H1 (cell line): ENCODE measurements around the gene RAB31.

Source experiments
- ASH2L ChIP-seq: fragments of 200-600, 300-600 bp; sonication (generic); IDR thresholded peaks from one replicate; pipeline ENCODE4 v1.7.1; 2017; ENCODE audit warnings: low read length
- BRCA1 ChIP-seq: IDR thresholded peaks from 2 replicates; pipeline ENCODE4 v1.6.1; 2012; ENCODE audit warnings: low read depth, low read length, improper control_type of control experiment
- EZH2 ChIP-seq: fragments of 200-600 bp; sonication (generic); IDR thresholded peaks from 2 replicates; pipeline ENCODE4 v1.7.1; 2012; ENCODE audit warnings: low read depth, mild to moderate bottlenecking, moderate library complexity, low read length, inconsistent platforms; ENCODE audit not compliant: severe bottlenecking
- HDAC6 ChIP-seq: IDR thresholded peaks from one replicate; pipeline ENCODE4 v1.7.1; 2012; ENCODE audit warnings: low read depth, mild to moderate bottlenecking, inconsistent platforms, low read length, moderate library complexity
- POLR2A ChIP-seq, 2 experiments: IDR thresholded peaks; 1 replicate in 1 of 2; 2 replicates in 1 of 2; pipeline ENCODE4 v1.6.1; 2011; ENCODE audit warnings: low read depth in 2 of 2, low read length in 2 of 2, mild to moderate bottlenecking in 2 of 2; ENCODE audit errors: control extremely low read depth in 1 of 2
- POLR2AphosphoS5 ChIP-seq: IDR thresholded peaks from 2 replicates; pipeline ENCODE4 v1.6.1; 2011; ENCODE audit warnings: low read depth, low read length
- RAD21 ChIP-seq, 2 experiments: IDR thresholded peaks in 1 of 2; conservative IDR thresholded peaks in 1 of 2; 2 replicates each; pipeline ENCODE4 v1.6.1; 2011; ENCODE audit warnings: low read depth in 2 of 2, low read length in 2 of 2, improper control_type of control experiment in 1 of 2, inconsistent platforms in 1 of 2, mild to moderate bottlenecking in 1 of 2, moderate library complexity in 1 of 2
- RFX5 ChIP-seq: IDR thresholded peaks from 2 replicates; pipeline ENCODE4 v1.6.1; 2011; ENCODE audit warnings: low read depth, low read length, improper control_type of control experiment, borderline replicate concordance
- RXRA ChIP-seq: IDR thresholded peaks from 2 replicates; pipeline ENCODE4 v1.6.1; 2011; ENCODE audit warnings: low read depth, mild to moderate bottlenecking, low read length, moderate library complexity; ENCODE audit not compliant: insufficient read depth
- SP1 ChIP-seq: IDR thresholded peaks from 2 replicates; pipeline ENCODE4 v1.6.1; 2011; ENCODE audit warnings: low read depth, low read length
- TCF12 ChIP-seq: IDR thresholded peaks from 2 replicates; pipeline ENCODE4 v1.6.1; 2011; ENCODE audit warnings: low read depth, mild to moderate bottlenecking, low read length
- TF ChIP-seq, protein P1 (sequence below), 3 experiments: IDR thresholded peaks; 1 replicate in 2 of 3; 2 replicates in 1 of 3; pipeline versions ENCODE4 v1.5.1 to v1.6.1; 2011; ENCODE audit warnings: low read length in 3 of 3, mild to moderate bottlenecking in 3 of 3, inconsistent platforms in 2 of 3, low read depth in 1 of 3, moderate library complexity in 1 of 3; ENCODE audit not compliant: insufficient read depth in 1 of 3; ENCODE audit errors: control extremely low read depth in 1 of 3

- TF ChIP-seq SP1 (no peak), POLR2AphosphoS5 (no peak), RFX5 (no peak), ASH2L (no peak), RXRA (no peak), POLR2A (IDR thresholded peaks at IDR 0.05; ENCODE audit: control extremely low read depth in 1 of 2, low read depth in 2 of 2, low read length in 2 of 2) (no peak), TCF12 (no peak), HDAC6 (no peak), EZH2 (no peak), BRCA1 (no peak), RAD21 (IDR thresholded peaks at IDR 0.05 in 1 of 2, conservative IDR thresholded peaks at IDR 0.05 in 1 of 2; ENCODE audit: low read depth in 2 of 2, low read length in 2 of 2) (peak; percentile 65 to 77)
- TF ChIP-seq, protein P1, sequence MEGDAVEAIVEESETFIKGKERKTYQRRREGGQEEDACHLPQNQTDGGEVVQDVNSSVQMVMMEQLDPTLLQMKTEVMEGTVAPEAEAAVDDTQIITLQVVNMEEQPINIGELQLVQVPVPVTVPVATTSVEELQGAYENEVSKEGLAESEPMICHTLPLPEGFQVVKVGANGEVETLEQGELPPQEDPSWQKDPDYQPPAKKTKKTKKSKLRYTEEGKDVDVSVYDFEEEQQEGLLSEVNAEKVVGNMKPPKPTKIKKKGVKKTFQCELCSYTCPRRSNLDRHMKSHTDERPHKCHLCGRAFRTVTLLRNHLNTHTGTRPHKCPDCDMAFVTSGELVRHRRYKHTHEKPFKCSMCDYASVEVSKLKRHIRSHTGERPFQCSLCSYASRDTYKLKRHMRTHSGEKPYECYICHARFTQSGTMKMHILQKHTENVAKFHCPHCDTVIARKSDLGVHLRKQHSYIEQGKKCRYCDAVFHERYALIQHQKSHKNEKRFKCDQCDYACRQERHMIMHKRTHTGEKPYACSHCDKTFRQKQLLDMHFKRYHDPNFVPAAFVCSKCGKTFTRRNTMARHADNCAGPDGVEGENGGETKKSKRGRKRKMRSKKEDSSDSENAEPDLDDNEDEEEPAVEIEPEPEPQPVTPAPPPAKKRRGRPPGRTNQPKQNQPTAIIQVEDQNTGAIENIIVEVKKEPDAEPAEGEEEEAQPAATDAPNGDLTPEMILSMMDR (IDR thresholded peaks at IDR 0.05; ENCODE audit: control extremely low read depth in 1 of 3, insufficient read depth in 1 of 3, low read depth in 1 of 3, low read length in 3 of 3) = peak; percentile 35 to 53 (median 47)
Observed at GRCh38 chr18:9661564-9661963, 46.5 kb upstream of the RAB31 start.
